ENCODE data around the gene YKT6. TPM values are rescaled to one million over a fixed set of nuclear protein-coding genes. Genes with fewer than 3 reads are reported as not detected.

Gene YKT6
- total and polyA plus RNA-seq, 2 experiments from 2014 or later: 33.5 to 114 TPM

- H3K9me2 ChIP-seq (ENCODE audit: insufficient read depth): no peaks in the 10 kb centered on the region
Observed at GRCh38 chr7:44258423-44258760, 57.6 kb downstream of the YKT6 start.

More at GRCh38 chr7:44258423-44258760, 57.6 kb downstream of the YKT6 start:
- Mint-ChIP-seq H3K4me1 (peaks cover 7% of the 10 kb centered on the region), H3K27me3 (ENCODE audit: insufficient read depth, low read depth, poor library complexity) (peaks cover 17% of the 10 kb centered on the region), H3K27ac (no peak overlapping the region), H3K4me3 (no peak overlapping the region), H3K9me3 (peaks cover 8% of the 10 kb centered on the region), H3K36me3 (ENCODE audit: low read depth) (no peaks in the 10 kb centered on the region; the same call in 2 of the 3 replicates)
- Histone ChIP-seq H3K4me2 (no peak overlapping the region), H4K20me1 (replicated peaks; ENCODE audit: insufficient read depth) (no peaks in the 10 kb centered on the region; the same call in 1 of the 2 replicates), H3K36me3 (ENCODE audit: insufficient read depth) (no peaks in the 10 kb centered on the region), H3K27ac (ENCODE audit: low read depth) (no peak overlapping the region), H3F3A (replicated peaks; ENCODE audit: low read depth) (no peaks in the 10 kb centered on the region), H3K79me2 (replicated peaks; ENCODE audit: insufficient read depth) (no peaks in the 10 kb centered on the region), H3K4me1 (ENCODE audit: insufficient read depth) (no peaks in the 10 kb centered on the region), H2AFZ (no peak overlapping the region), H3K4me3 (no peak overlapping the region), H3K27me3 (ENCODE audit: insufficient read depth) (no peaks in the 10 kb centered on the region)
- no peak for ATAC-seq
- no peak for TF ChIP-seq NANOG (IDR thresholded peaks at IDR 0.05; ENCODE audit: borderline replicate concordance)
- no peak for TF ChIP-seq CREB1 (CRISPR knock-in tag; IDR thresholded peaks at IDR 0.05; ENCODE audit: low read depth)
- no peak for TF ChIP-seq ZNF331 (CRISPR knock-in tag; IDR thresholded peaks at IDR 0.05; ENCODE audit: low read depth)
- TF ChIP-seq JUNB (IDR thresholded peaks at IDR 0.05; ENCODE audit: unreplicated experiment): no peak
- no peak for TF ChIP-seq STAT1 (IDR thresholded peaks at IDR 0.05; ENCODE audit: unreplicated experiment)
- TF ChIP-seq EZH2 (IDR thresholded peaks at IDR 0.05; ENCODE audit: low read depth, unreplicated experiment): no peak
- TF ChIP-seq POLR2AphosphoS5 (IDR thresholded peaks at IDR 0.05; ENCODE audit: low read depth): no peak
- no peak for TF ChIP-seq ZNF462 (CRISPR knock-in tag; IDR thresholded peaks at IDR 0.05)
- no peak for TF ChIP-seq ZNF114 (CRISPR knock-in tag; IDR thresholded peaks at IDR 0.05)
- no peak for TF ChIP-seq REST (IDR thresholded peaks at IDR 0.05; ENCODE audit: unreplicated experiment)
- TF ChIP-seq, protein P1, sequence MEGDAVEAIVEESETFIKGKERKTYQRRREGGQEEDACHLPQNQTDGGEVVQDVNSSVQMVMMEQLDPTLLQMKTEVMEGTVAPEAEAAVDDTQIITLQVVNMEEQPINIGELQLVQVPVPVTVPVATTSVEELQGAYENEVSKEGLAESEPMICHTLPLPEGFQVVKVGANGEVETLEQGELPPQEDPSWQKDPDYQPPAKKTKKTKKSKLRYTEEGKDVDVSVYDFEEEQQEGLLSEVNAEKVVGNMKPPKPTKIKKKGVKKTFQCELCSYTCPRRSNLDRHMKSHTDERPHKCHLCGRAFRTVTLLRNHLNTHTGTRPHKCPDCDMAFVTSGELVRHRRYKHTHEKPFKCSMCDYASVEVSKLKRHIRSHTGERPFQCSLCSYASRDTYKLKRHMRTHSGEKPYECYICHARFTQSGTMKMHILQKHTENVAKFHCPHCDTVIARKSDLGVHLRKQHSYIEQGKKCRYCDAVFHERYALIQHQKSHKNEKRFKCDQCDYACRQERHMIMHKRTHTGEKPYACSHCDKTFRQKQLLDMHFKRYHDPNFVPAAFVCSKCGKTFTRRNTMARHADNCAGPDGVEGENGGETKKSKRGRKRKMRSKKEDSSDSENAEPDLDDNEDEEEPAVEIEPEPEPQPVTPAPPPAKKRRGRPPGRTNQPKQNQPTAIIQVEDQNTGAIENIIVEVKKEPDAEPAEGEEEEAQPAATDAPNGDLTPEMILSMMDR (conservative IDR thresholded peaks at IDR 0.05; ENCODE audit: low read depth in 2 of 2): no peak
- no peak for TF ChIP-seq ETS1 (IDR thresholded peaks at IDR 0.05)
- TF ChIP-seq EZH2phosphoT487 (IDR thresholded peaks at IDR 0.05; ENCODE audit: unreplicated experiment): no peak
- no peak for DNase-seq (ENCODE audit: low spot score)
